OCI-LY7 (cell line): ENCODE data around the gene CEBPG. TPM values are rescaled to one million over a fixed set of nuclear protein-coding genes. Genes with fewer than 3 reads are reported as not detected.

Experiments used
- BruUV-seq: library from RNA; stranded (reverse); fragments of 400-500 nt; replicated peaks from 2 replicates; lab custom pipeline; 2021; lab: Mats Ljungman, UMichigan
- CTCF ChIA-PET: fragments of 300-600 bp; sonication (Branson Sonifier 250); formaldehyde crosslinking; loops from one replicate; lab custom pipeline; 2022; ENCODE audit warnings: antibody characterized with exemption; ENCODE audit not compliant: unreplicated experiment; lab: Charles Lee
- POLR2A ChIA-PET: fragments of 300-600 bp; sonication (Branson Sonifier 250); formaldehyde crosslinking; loops from one replicate; lab custom pipeline; 2022; ENCODE audit warnings: antibody characterized with exemption; lab: Charles Lee
- DNase-seq: peaks from one replicate; pipeline ENCODE4 v3.0.0-alpha.2; 2015; ENCODE audit warnings: low spot score
- H2AFZ ChIP-seq: fragments of 200-600 bp; sonication (generic), shearing (Covaris generic); 2 replicates; pipeline ENCODE4 v1.6.1; 2014; ENCODE audit warnings: mild to moderate bottlenecking, antibody characterized with exemption, low read length, moderate library complexity
- H3K27ac ChIP-seq: fragments of 200-600 bp; sonication (generic); 2 replicates; pipeline ENCODE4 v1.5.1; 2014; ENCODE audit warnings: mixed run types, low read depth, mild to moderate bottlenecking, moderate library complexity, low read length, inconsistent platforms; ENCODE audit not compliant: poor library complexity, severe bottlenecking
- H3K36me3 ChIP-seq: fragments of 200-600 bp; sonication (generic); 2 replicates; pipeline ENCODE4 v1.6.1; 2014; ENCODE audit warnings: mild to moderate bottlenecking, antibody characterized with exemption, low read length, moderate library complexity, mixed read lengths; ENCODE audit not compliant: insufficient read depth
- H3K4me1 ChIP-seq: fragments of 200-600 bp; sonication (generic); 2 replicates; pipeline ENCODE4 v1.5.1; 2014; ENCODE audit warnings: mild to moderate bottlenecking, low read length; ENCODE audit not compliant: insufficient read depth, poor library complexity, severe bottlenecking
- H3K4me2 ChIP-seq: fragments of 200-600 bp; sonication (generic); 2 replicates; pipeline ENCODE4 v1.6.1; 2014; ENCODE audit warnings: mild to moderate bottlenecking, low read length
- H3K4me3 ChIP-seq: fragments of 200-600 bp; sonication (generic); 2 replicates; pipeline ENCODE4 v1.5.1; 2014; ENCODE audit warnings: mild to moderate bottlenecking, low read depth, low read length; ENCODE audit not compliant: poor library complexity, severe bottlenecking
- H3K79me2 ChIP-seq: fragments of 200-600 bp; sonication (generic); 2 replicates; pipeline ENCODE4 v1.6.1; 2016; ENCODE audit warnings: low read depth, mild to moderate bottlenecking, low read length, moderate library complexity, mixed read lengths; ENCODE audit not compliant: insufficient read depth
- H3K9me2 ChIP-seq: fragments of 200-600 bp; sonication (generic); 2 replicates; pipeline ENCODE4 v1.6.1; 2016; ENCODE audit warnings: mild to moderate bottlenecking, low read length, mixed read lengths; ENCODE audit not compliant: insufficient read depth
- H3K9me3 ChIP-seq: fragments of 200-600 bp; sonication (generic); 2 replicates; pipeline ENCODE4 v1.6.1; 2014; ENCODE audit warnings: mild to moderate bottlenecking, mixed run types, low read length, mixed read lengths
- H4K20me1 ChIP-seq: fragments of 200-600 bp; sonication (generic); 2 replicates; pipeline ENCODE4 v1.6.1; 2014; ENCODE audit warnings: mild to moderate bottlenecking, antibody characterized with exemption, low read length, moderate library complexity, mixed read lengths; ENCODE audit not compliant: insufficient read depth
- CTCF ChIP-seq: fragments of 200-600 bp; sonication (generic); conservative IDR thresholded peaks from 2 replicates; pipeline ENCODE4 v1.5.1; 2014; ENCODE audit warnings: mild to moderate bottlenecking, antibody characterized with exemption, low read length, moderate library complexity, mixed read lengths
- EZH2phosphoT487 ChIP-seq: fragments of 200-600 bp; sonication (generic); IDR thresholded peaks from 2 replicates; pipeline ENCODE4 v1.6.1; 2018; ENCODE audit warnings: low read depth, borderline replicate concordance, mild to moderate bottlenecking, mixed run types, antibody characterized with exemption, low read length, moderate library complexity, mixed read lengths
- intact Hi-C: fragments of 100-400 bp; cut with micrococcal nuclease; formaldehyde crosslinking; loops from one replicate; pipeline ENCODE4 v1.10.0; 2022; ENCODE audit not compliant: unreplicated experiment
- total RNA-seq, 2 experiments: library from RNA; depleted of rRNA in 1 of 2; stranded (reverse); fragments of >200 nt in 1 of 2; shearing (Covaris generic) in 1 of 2; gene quantifications; 2 replicates each; pipeline ENCODE4 v1.2.3, GENCODE V29; 2014 to 2022

Gene CEBPG
- total RNA-seq, 2 experiments from 2014 or later = 44.9 to 45.1 TPM

GRCh38 chr19:33392341-33393285, 19.1 kb downstream of the CEBPG start:
- no peak for TF ChIP-seq EZH2phosphoT487

GRCh38 chr19:33393286-33394005, 19.9 kb downstream of the CEBPG start:
- Histone ChIP-seq H3K4me2 (no peak overlapping the region), H3K4me3 (no peak overlapping the region), H3K9me3 (no peaks in the 10 kb centered on the region), H4K20me1 (no peaks in the 10 kb centered on the region), H3K27ac (no peak overlapping the region), H2AFZ (no peak overlapping the region), H3K36me3 (no peaks in the 10 kb centered on the region), H3K4me1 (no peaks in the 10 kb centered on the region), H3K79me2 (no peaks in the 10 kb centered on the region), H3K9me2 (no peaks in the 10 kb centered on the region)
- DNase-seq = no peak
- no TSS peak for BruUV-seq
- no peak for TF ChIP-seq EZH2phosphoT487
- no peak for TF ChIP-seq CTCF
- ChIA-PET POLR2A (no interaction called here), CTCF (no interaction called here)
- intact Hi-C loops = no loop called here

More at GRCh38 chr19:33392341-33393285, 19.1 kb downstream of the CEBPG start:
- no peaks in the 10 kb centered on the region for H3K79me2 ChIP-seq
- ChIA-PET CTCF (no interaction called here), POLR2A (no interaction called here)
- DNase-seq = no peak
- no peak overlapping the region for H3K4me2 ChIP-seq
- no peaks in the 10 kb centered on the region for H3K9me3 ChIP-seq
- no peak overlapping the region for H3K27ac ChIP-seq
- H2AFZ ChIP-seq = no peak overlapping the region
- no TSS peak for BruUV-seq
- H3K36me3 ChIP-seq = no peaks in the 10 kb centered on the region
- H3K4me1 ChIP-seq = no peaks in the 10 kb centered on the region
- no peak overlapping the region for H3K4me3 ChIP-seq
- intact Hi-C loops = no loop called here
- no peaks in the 10 kb centered on the region for H4K20me1 ChIP-seq
- H3K9me2 ChIP-seq = no peaks in the 10 kb centered on the region

GRCh38 chr19:33394006-33394722, 20.7 kb downstream of the CEBPG start:
- Histone ChIP-seq H2AFZ (no peak overlapping the region), H3K79me2 (no peaks in the 10 kb centered on the region), H3K27ac (no peak overlapping the region), H3K4me2 (no peak overlapping the region), H3K4me3 (no peak overlapping the region), H3K9me2 (no peaks in the 10 kb centered on the region), H4K20me1 (no peaks in the 10 kb centered on the region), H3K36me3 (no peaks in the 10 kb centered on the region), H3K4me1 (no peaks in the 10 kb centered on the region), H3K9me3 (no peaks in the 10 kb centered on the region)
- ChIA-PET POLR2A (no interaction called here), CTCF (no interaction called here)
- DNase-seq = no peak
- intact Hi-C loops = no loop called here
- BruUV-seq = no TSS peak
- TF ChIP-seq EZH2phosphoT487 (no peak), CTCF (no peak)
